ENCODE data around the gene FGGY.
A peak's percentile ranks its signal among the peaks of the same experiment; 100 is the strongest.
"Not testable (repeated sequence)": the region's sequence is repeated elsewhere in the genome, so short reads cannot be mapped to it uniquely, and the experiment has no call there.

Gene FGGY

GRCh38 chr1:59458884-59459283 is 162.0 kb downstream of the FGGY start:
- DNase-seq (no peak), ATAC-seq (replicated peaks) (no peak)
- Mint-ChIP-seq H3K9me3 (peaks cover 0 to 2% of the 10 kb centered on the region in 2 donors), H3K27me3 (peaks cover 0 to 6% of the 10 kb centered on the region in 2 donors), H3K4me3 (no peak overlapping the region), H3K4me1 (ENCODE audit: low read depth in 2 of 2) (no peaks in the 10 kb centered on the region), H3K36me3 (ENCODE audit: insufficient read depth) (no peaks in the 10 kb centered on the region), H3K27ac (no peak overlapping the region)

GRCh38 chr1:59462942-59463341 is 166.0 kb downstream of the FGGY start:
- ATAC-seq (replicated peaks); H3K27me3 Mint-ChIP-seq; H3K9me3 Mint-ChIP-seq; H3K36me3 Mint-ChIP-seq (ENCODE audit: insufficient read depth); H3K4me1 Mint-ChIP-seq (ENCODE audit: low read depth in 2 of 2); H3K4me3 Mint-ChIP-seq; DNase-seq; H3K27ac Mint-ChIP-seq: not testable (repeated sequence)

GRCh38 chr1:59465478-59465877 is 168.6 kb downstream of the FGGY start:
- H3K9me3 Mint-ChIP-seq; ATAC-seq (replicated peaks); H3K27me3 Mint-ChIP-seq; H3K36me3 Mint-ChIP-seq (ENCODE audit: insufficient read depth); H3K4me3 Mint-ChIP-seq; DNase-seq; H3K4me1 Mint-ChIP-seq (ENCODE audit: low read depth in 2 of 2); H3K27ac Mint-ChIP-seq: not testable (repeated sequence)

GRCh38 chr1:59468828-59469428 is 172.0 kb downstream of the FGGY start:
- ATAC-seq (replicated peaks), result no peak
- no peaks in the 10 kb centered on the region for H3K36me3 Mint-ChIP-seq (ENCODE audit: insufficient read depth)
- no peaks in the 10 kb centered on the region for H3K27me3 Mint-ChIP-seq
- H3K9me3 Mint-ChIP-seq, result peaks cover 3 to 6% of the 10 kb centered on the region in 2 donors
- peaks cover 0 to 5% of the 10 kb centered on the region in 2 donors for H3K4me1 Mint-ChIP-seq (ENCODE audit: low read depth in 2 of 2)
- H3K27ac Mint-ChIP-seq, result no peak overlapping the region
- no peak overlapping the region for H3K4me3 Mint-ChIP-seq
- DNase-seq, result no peak

GRCh38 chr1:59471991-59472570 is 175.2 kb downstream of the FGGY start:
- not testable (repeated sequence) for H3K4me3 Mint-ChIP-seq; H3K27ac Mint-ChIP-seq; H3K9me3 Mint-ChIP-seq; H3K36me3 Mint-ChIP-seq (ENCODE audit: insufficient read depth); H3K27me3 Mint-ChIP-seq; DNase-seq; ATAC-seq (replicated peaks); H3K4me1 Mint-ChIP-seq (ENCODE audit: low read depth in 2 of 2)

- Mint-ChIP-seq H3K27me3 (no peaks in the 10 kb centered on the region), H3K36me3 (ENCODE audit: insufficient read depth) (no peaks in the 10 kb centered on the region), H3K9me3 (peaks cover 3 to 6% of the 10 kb centered on the region in 2 donors), H3K4me3 (no peak overlapping the region), H3K4me1 (ENCODE audit: low read depth in 2 of 2) (peaks cover 0 to 1% of the 10 kb centered on the region in 2 donors), H3K27ac (no peak overlapping the region)
- ATAC-seq (replicated peaks), result no peak
- no peak for DNase-seq
Observed at GRCh38 chr1:59473831-59474230, 176.9 kb downstream of the FGGY start.

GRCh38 chr1:59474496-59474895 is 177.6 kb downstream of the FGGY start:
- no peak for ATAC-seq (replicated peaks)
- Mint-ChIP-seq H3K27me3 (no peaks in the 10 kb centered on the region), H3K36me3 (ENCODE audit: insufficient read depth) (no peaks in the 10 kb centered on the region), H3K4me3 (no peak overlapping the region), H3K27ac (no peak overlapping the region), H3K9me3 (peaks cover 3 to 6% of the 10 kb centered on the region in 2 donors), H3K4me1 (ENCODE audit: low read depth in 2 of 2) (peaks cover 0 to 1% of the 10 kb centered on the region in 2 donors)
- DNase-seq, result no peak

GRCh38 chr1:59475737-59476136 is 178.8 kb downstream of the FGGY start:
- Mint-ChIP-seq H3K36me3 (ENCODE audit: insufficient read depth) (no peaks in the 10 kb centered on the region), H3K9me3 (peaks cover 0 to 6% of the 10 kb centered on the region in 2 donors), H3K4me3 (no peak overlapping the region), H3K27ac (no peak overlapping the region), H3K27me3 (no peaks in the 10 kb centered on the region), H3K4me1 (ENCODE audit: low read depth in 2 of 2) (peaks cover 0 to 1% of the 10 kb centered on the region in 2 donors)
- DNase-seq, result no peak
- ATAC-seq (replicated peaks), result no peak

GRCh38 chr1:59477286-59477685 is 180.4 kb downstream of the FGGY start:
- Mint-ChIP-seq H3K4me1 (ENCODE audit: low read depth in 2 of 2) (peaks cover 0 to 1% of the 10 kb centered on the region in 2 donors), H3K36me3 (ENCODE audit: insufficient read depth) (no peaks in the 10 kb centered on the region), H3K4me3 (no peak overlapping the region), H3K27me3 (no peaks in the 10 kb centered on the region), H3K9me3 (no peaks in the 10 kb centered on the region), H3K27ac (peak overlapping the region in 1 of 2 donors; percentile 41)
- no peak for ATAC-seq (replicated peaks)
- DNase-seq, result no peak

- no peak overlapping the region for H3K4me3 Mint-ChIP-seq
- peaks cover 0 to 1% of the 10 kb centered on the region in 2 donors for H3K4me1 Mint-ChIP-seq (ENCODE audit: low read depth in 2 of 2)
- no peaks in the 10 kb centered on the region for H3K36me3 Mint-ChIP-seq (ENCODE audit: insufficient read depth)
- peak overlapping the region in 1 of 2 donors; percentile 41 for H3K27ac Mint-ChIP-seq
- H3K27me3 Mint-ChIP-seq, result no peaks in the 10 kb centered on the region
- H3K9me3 Mint-ChIP-seq, result no peaks in the 10 kb centered on the region
- no peak for ATAC-seq (replicated peaks)
- no peak for DNase-seq
Observed at GRCh38 chr1:59477867-59478266, 181.0 kb downstream of the FGGY start.

- H3K9me3 Mint-ChIP-seq, result no peaks in the 10 kb centered on the region
- no peaks in the 10 kb centered on the region for H3K27me3 Mint-ChIP-seq
- ATAC-seq (replicated peaks), result no peak
- DNase-seq, result no peak
- peaks cover 0 to 1% of the 10 kb centered on the region in 2 donors for H3K4me1 Mint-ChIP-seq (ENCODE audit: low read depth in 2 of 2)
- no peaks in the 10 kb centered on the region for H3K36me3 Mint-ChIP-seq (ENCODE audit: insufficient read depth)
- H3K27ac Mint-ChIP-seq, result no peak overlapping the region
- no peak overlapping the region for H3K4me3 Mint-ChIP-seq
Observed at GRCh38 chr1:59478822-59479221, 181.9 kb downstream of the FGGY start.

- Mint-ChIP-seq H3K4me1 (ENCODE audit: low read depth in 2 of 2) (peaks cover 0 to 1% of the 10 kb centered on the region in 2 donors), H3K9me3 (no peaks in the 10 kb centered on the region), H3K27ac (no peak overlapping the region), H3K27me3 (no peaks in the 10 kb centered on the region), H3K4me3 (no peak overlapping the region), H3K36me3 (ENCODE audit: insufficient read depth) (no peaks in the 10 kb centered on the region)
- ATAC-seq (replicated peaks) (no peak), DNase-seq (no peak)
Observed at GRCh38 chr1:59480188-59480888, 183.4 kb downstream of the FGGY start.

GRCh38 chr1:59481881-59482505 is 185.1 kb downstream of the FGGY start:
- H3K36me3 Mint-ChIP-seq (ENCODE audit: insufficient read depth), result no peaks in the 10 kb centered on the region
- no peaks in the 10 kb centered on the region for H3K27me3 Mint-ChIP-seq
- no peak for DNase-seq
- no peak overlapping the region for H3K27ac Mint-ChIP-seq
- ATAC-seq (replicated peaks), result no peak
- H3K4me1 Mint-ChIP-seq (ENCODE audit: low read depth in 2 of 2), result peaks cover 0 to 1% of the 10 kb centered on the region in 2 donors
- no peak overlapping the region for H3K4me3 Mint-ChIP-seq
- H3K9me3 Mint-ChIP-seq, result no peaks in the 10 kb centered on the region

- no peaks in the 10 kb centered on the region for H3K27me3 Mint-ChIP-seq
- peaks cover 0 to 3% of the 10 kb centered on the region in 2 donors for H3K4me1 Mint-ChIP-seq (ENCODE audit: low read depth in 2 of 2)
- no peaks in the 10 kb centered on the region for H3K36me3 Mint-ChIP-seq (ENCODE audit: insufficient read depth)
- no peak overlapping the region for H3K27ac Mint-ChIP-seq
- DNase-seq, result no peak
- H3K9me3 Mint-ChIP-seq, result no peaks in the 10 kb centered on the region
- no peak overlapping the region for H3K4me3 Mint-ChIP-seq
- ATAC-seq (replicated peaks), result no peak
Observed at GRCh38 chr1:59482986-59483385, 186.1 kb downstream of the FGGY start.
